ENCODE measurements around the gene MINK1. TPM values are rescaled to one million over a fixed set of nuclear protein-coding genes. Genes with fewer than 3 reads are reported as not detected.

MINK1 gene
- total and polyA plus RNA-seq, 2 of the 13 experiments (the other 11 are each of a cell fraction or from before 2014, with no cell fraction given), result 17.2 to 63.9 TPM

DNA sequence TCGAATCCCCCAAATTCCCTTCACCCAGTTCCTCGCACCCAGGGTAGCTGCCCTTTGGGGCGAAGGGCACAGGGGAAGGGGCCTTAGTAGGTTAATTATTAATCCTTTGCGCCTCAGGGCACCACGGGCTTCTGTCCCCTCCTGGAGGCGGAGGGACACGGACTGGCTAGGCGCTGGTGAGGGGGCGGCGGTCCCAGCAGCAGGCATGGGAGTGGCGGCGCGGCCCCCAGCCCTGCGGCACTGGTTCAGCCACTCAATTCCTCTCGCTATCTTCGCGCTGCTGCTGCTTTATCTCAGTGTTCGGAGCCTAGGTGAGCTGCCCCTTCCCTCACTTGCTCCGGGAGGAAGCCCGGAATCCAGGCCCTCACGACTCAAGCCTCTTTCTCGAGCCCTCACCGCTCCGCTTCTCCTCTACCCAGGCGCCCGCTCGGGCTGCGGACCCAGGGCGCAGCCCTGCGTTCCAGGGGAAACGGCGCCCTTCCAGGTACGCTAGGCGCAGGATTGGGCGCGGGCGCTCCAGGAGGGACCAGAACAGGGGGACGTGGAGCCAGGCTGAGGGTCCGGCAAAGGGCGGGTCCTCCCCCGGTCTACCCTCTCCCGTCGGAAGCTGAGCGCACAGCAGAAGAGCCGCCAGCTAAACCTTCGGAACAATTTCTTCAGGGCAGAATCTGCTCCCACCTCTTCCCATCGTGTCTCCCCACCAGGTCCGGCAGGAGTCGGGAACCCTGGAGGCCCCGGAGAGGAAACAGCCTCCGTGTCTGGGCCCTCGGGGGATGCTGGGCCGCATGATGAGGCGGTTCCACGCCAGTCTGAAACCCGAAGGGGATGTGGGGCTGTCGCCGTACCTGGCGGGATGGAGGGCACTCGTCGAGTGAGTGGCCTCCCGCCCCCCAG lies 44.1 kb upstream of the MINK1 start, which contains the start of gene GLTPD2 (continued):
- TF ChIP-seq SNRNP70 (IDR thresholded peaks at IDR 0.05; ENCODE audit: low read depth, low read length) (no peak), KDM1A (CRISPR knock-in tag; IDR thresholded peaks at IDR 0.05) (no peak), ZNF724P (CRISPR knock-in tag; IDR thresholded peaks at IDR 0.05; ENCODE audit: borderline replicate concordance) (no peak), KLF15 (CRISPR knock-in tag; IDR thresholded peaks at IDR 0.05; ENCODE audit: borderline replicate concordance) (no peak; the same call in 1 of the 2 replicates), ZFP36 (IDR thresholded peaks at IDR 0.05; ENCODE audit: borderline replicate concordance, low read depth, low read length, partially characterized antibody) (no peak), FOXK1 (CRISPR knock-in tag; IDR thresholded peaks at IDR 0.05; ENCODE audit: borderline replicate concordance, low read depth) (no peak), KLF11 (CRISPR knock-in tag; IDR thresholded peaks at IDR 0.05) (0 out of 2 replicates have a peak, but pooled peaks have one; percentile 37), HNRNPLL (IDR thresholded peaks at IDR 0.05; ENCODE audit: low read depth, low read length, poor library complexity, severe bottlenecking) (peak; percentile 71), NAIF1 (CRISPR knock-in tag; IDR thresholded peaks at IDR 0.05; ENCODE audit: borderline replicate concordance) (peak; percentile 61), TEAD2 (CRISPR knock-in tag; IDR thresholded peaks at IDR 0.05) (no peak), GABPA (IDR thresholded peaks at IDR 0.05; ENCODE audit: low read depth, low read length) (no peak), GABPA (CRISPR knock-in tag; IDR thresholded peaks at IDR 0.05; ENCODE audit: low read depth) (no peak), KDM3A (CRISPR knock-in tag; IDR thresholded peaks at IDR 0.05; ENCODE audit: low read depth) (peak; percentile 62)
- TF ChIP-seq, protein P1, sequence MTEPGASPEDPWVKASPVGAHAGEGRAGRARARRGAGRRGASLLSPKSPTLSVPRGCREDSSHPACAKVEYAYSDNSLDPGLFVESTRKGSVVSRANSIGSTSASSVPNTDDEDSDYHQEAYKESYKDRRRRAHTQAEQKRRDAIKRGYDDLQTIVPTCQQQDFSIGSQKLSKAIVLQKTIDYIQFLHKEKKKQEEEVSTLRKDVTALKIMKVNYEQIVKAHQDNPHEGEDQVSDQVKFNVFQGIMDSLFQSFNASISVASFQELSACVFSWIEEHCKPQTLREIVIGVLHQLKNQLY (CRISPR knock-in tag; IDR thresholded peaks at IDR 0.05), result 0 out of 2 replicates have a peak, but pooled peaks have one; percentile 33
- TF ChIP-seq, protein P2, sequence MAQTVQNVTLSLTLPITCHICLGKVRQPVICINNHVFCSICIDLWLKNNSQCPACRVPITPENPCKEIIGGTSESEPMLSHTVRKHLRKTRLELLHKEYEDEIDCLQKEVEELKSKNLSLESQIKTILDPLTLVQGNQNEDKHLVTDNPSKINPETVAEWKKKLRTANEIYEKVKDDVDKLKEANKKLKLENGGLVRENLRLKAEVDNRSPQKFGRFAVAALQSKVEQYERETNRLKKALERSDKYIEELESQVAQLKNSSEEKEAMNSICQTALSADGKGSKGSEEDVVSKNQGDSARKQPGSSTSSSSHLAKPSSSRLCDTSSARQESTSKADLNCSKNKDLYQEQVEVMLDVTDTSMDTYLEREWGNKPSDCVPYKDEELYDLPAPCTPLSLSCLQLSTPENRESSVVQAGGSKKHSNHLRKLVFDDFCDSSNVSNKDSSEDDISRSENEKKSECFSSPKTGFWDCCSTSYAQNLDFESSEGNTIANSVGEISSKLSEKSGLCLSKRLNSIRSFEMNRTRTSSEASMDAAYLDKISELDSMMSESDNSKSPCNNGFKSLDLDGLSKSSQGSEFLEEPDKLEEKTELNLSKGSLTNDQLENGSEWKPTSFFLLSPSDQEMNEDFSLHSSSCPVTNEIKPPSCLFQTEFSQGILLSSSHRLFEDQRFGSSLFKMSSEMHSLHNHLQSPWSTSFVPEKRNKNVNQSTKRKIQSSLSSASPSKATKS (CRISPR knock-in tag; IDR thresholded peaks at IDR 0.05), result peak; percentile 87; the same call in 1 of the 2 replicates
- TF ChIP-seq, protein P3, sequence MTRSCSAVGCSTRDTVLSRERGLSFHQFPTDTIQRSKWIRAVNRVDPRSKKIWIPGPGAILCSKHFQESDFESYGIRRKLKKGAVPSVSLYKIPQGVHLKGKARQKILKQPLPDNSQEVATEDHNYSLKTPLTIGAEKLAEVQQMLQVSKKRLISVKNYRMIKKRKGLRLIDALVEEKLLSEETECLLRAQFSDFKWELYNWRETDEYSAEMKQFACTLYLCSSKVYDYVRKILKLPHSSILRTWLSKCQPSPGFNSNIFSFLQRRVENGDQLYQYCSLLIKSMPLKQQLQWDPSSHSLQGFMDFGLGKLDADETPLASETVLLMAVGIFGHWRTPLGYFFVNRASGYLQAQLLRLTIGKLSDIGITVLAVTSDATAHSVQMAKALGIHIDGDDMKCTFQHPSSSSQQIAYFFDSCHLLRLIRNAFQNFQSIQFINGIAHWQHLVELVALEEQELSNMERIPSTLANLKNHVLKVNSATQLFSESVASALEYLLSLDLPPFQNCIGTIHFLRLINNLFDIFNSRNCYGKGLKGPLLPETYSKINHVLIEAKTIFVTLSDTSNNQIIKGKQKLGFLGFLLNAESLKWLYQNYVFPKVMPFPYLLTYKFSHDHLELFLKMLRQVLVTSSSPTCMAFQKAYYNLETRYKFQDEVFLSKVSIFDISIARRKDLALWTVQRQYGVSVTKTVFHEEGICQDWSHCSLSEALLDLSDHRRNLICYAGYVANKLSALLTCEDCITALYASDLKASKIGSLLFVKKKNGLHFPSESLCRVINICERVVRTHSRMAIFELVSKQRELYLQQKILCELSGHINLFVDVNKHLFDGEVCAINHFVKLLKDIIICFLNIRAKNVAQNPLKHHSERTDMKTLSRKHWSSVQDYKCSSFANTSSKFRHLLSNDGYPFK (CRISPR knock-in tag; IDR thresholded peaks at IDR 0.05; ENCODE audit: borderline replicate concordance), result no peak; the same call in 1 of the 2 replicates
- TF ChIP-seq, protein P4, sequence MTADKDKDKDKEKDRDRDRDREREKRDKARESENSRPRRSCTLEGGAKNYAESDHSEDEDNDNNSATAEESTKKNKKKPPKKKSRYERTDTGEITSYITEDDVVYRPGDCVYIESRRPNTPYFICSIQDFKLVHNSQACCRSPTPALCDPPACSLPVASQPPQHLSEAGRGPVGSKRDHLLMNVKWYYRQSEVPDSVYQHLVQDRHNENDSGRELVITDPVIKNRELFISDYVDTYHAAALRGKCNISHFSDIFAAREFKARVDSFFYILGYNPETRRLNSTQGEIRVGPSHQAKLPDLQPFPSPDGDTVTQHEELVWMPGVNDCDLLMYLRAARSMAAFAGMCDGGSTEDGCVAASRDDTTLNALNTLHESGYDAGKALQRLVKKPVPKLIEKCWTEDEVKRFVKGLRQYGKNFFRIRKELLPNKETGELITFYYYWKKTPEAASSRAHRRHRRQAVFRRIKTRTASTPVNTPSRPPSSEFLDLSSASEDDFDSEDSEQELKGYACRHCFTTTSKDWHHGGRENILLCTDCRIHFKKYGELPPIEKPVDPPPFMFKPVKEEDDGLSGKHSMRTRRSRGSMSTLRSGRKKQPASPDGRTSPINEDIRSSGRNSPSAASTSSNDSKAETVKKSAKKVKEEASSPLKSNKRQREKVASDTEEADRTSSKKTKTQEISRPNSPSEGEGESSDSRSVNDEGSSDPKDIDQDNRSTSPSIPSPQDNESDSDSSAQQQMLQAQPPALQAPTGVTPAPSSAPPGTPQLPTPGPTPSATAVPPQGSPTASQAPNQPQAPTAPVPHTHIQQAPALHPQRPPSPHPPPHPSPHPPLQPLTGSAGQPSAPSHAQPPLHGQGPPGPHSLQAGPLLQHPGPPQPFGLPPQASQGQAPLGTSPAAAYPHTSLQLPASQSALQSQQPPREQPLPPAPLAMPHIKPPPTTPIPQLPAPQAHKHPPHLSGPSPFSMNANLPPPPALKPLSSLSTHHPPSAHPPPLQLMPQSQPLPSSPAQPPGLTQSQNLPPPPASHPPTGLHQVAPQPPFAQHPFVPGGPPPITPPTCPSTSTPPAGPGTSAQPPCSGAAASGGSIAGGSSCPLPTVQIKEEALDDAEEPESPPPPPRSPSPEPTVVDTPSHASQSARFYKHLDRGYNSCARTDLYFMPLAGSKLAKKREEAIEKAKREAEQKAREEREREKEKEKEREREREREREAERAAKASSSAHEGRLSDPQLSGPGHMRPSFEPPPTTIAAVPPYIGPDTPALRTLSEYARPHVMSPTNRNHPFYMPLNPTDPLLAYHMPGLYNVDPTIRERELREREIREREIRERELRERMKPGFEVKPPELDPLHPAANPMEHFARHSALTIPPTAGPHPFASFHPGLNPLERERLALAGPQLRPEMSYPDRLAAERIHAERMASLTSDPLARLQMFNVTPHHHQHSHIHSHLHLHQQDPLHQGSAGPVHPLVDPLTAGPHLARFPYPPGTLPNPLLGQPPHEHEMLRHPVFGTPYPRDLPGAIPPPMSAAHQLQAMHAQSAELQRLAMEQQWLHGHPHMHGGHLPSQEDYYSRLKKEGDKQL (CRISPR knock-in tag; IDR thresholded peaks at IDR 0.05; ENCODE audit: low read depth), result peak; percentile 44; the same call in 1 of the 2 replicates
